HG03457 (cell line): Measurements from ENCODE around the gene MACROD2.
A peak's percentile ranks its signal among the peaks of the same experiment; 100 is the strongest.
"Not testable (repeated sequence)": the region's sequence is repeated elsewhere in the genome, so short reads cannot be mapped to it uniquely, and the experiment has no call there.

ENCODE experiments used
- ATAC-seq: cut with Tn5 transposase; IDR thresholded peaks from one replicate; pipeline ENCODE4 v1.9.1; 2021; ENCODE audit warnings: moderate number of reproducible peaks; ENCODE audit not compliant: unreplicated experiment

Gene MACROD2

GRCh38 chr20:16005021-16005914 is 2010.0 kb downstream of the MACROD2 start:
- ATAC-seq: no peak

- ATAC-seq: no peak
Observed at GRCh38 chr20:16005915-16006493, 2010.7 kb downstream of the MACROD2 start.

GRCh38 chr20:16007164-16007563 is 2011.8 kb downstream of the MACROD2 start:
- peak; percentile 98 for ATAC-seq

GRCh38 chr20:16007962-16008361 is 2012.6 kb downstream of the MACROD2 start:
- no peak for ATAC-seq

GRCh38 chr20:16011056-16011455 is 2015.7 kb downstream of the MACROD2 start:
- ATAC-seq: no peak

- ATAC-seq: no peak
Observed at GRCh38 chr20:16011519-16011918, 2016.2 kb downstream of the MACROD2 start.

GRCh38 chr20:16012934-16013333 is 2017.6 kb downstream of the MACROD2 start:
- ATAC-seq: not testable (repeated sequence)

- no peak for ATAC-seq
Observed at GRCh38 chr20:16013631-16014030, 2018.3 kb downstream of the MACROD2 start.

- no peak for ATAC-seq
Observed at GRCh38 chr20:16014436-16014835, 2019.1 kb downstream of the MACROD2 start.

GRCh38 chr20:16017656-16018055 is 2022.3 kb downstream of the MACROD2 start:
- no peak for ATAC-seq

GRCh38 chr20:16018881-16019280 is 2023.6 kb downstream of the MACROD2 start:
- no peak for ATAC-seq

GRCh38 chr20:16020971-16021370 is 2025.7 kb downstream of the MACROD2 start:
- no peak for ATAC-seq

- no peak for ATAC-seq
Observed at GRCh38 chr20:16025084-16025483, 2029.8 kb downstream of the MACROD2 start.

GRCh38 chr20:16027686-16028085 is 2032.4 kb downstream of the MACROD2 start:
- no peak for ATAC-seq

GRCh38 chr20:16028923-16029322 is 2033.6 kb downstream of the MACROD2 start:
- ATAC-seq: no peak

GRCh38 chr20:16030253-16030652 is 2034.9 kb downstream of the MACROD2 start:
- ATAC-seq: no peak

GRCh38 chr20:16035576-16035975 is 2040.3 kb downstream of the MACROD2 start:
- no peak for ATAC-seq

GRCh38 chr20:16036331-16036730 is 2041.0 kb downstream of the MACROD2 start:
- no peak for ATAC-seq

- no peak for ATAC-seq
Observed at GRCh38 chr20:16040742-16041141, 2045.4 kb downstream of the MACROD2 start.

- no peak for ATAC-seq
Observed at GRCh38 chr20:16042731-16043130, 2047.4 kb downstream of the MACROD2 start.

GRCh38 chr20:16043931-16044330 is 2048.6 kb downstream of the MACROD2 start:
- ATAC-seq: no peak

GRCh38 chr20:16048876-16049275 is 2053.6 kb downstream of the MACROD2 start:
- ATAC-seq: no peak
